NB4 (cell line): ENCODE measurements around the gene ZSWIM6.
A peak's percentile ranks its signal among the peaks of the same experiment; 100 is the strongest.

ENCODE experiments used
- DNase-seq: peaks from one replicate; pipeline ENCODE4 v3.0.0; 2010; ENCODE audit warnings: low read depth
- H3K4me3 ChIP-seq: one replicate; pipeline ENCODE4 v1.5.1; 2011; ENCODE audit warnings: mild to moderate bottlenecking, low read depth, low read length, moderate library complexity
- MYC ChIP-seq: IDR thresholded peaks from 2 replicates; pipeline ENCODE4 v1.6.1; 2011; ENCODE audit warnings: low read depth, low read length
- POLR2A ChIP-seq: IDR thresholded peaks from 2 replicates; pipeline ENCODE4 v1.6.1; 2011; ENCODE audit warnings: mild to moderate bottlenecking; ENCODE audit not compliant: insufficient read length; ENCODE audit errors: extremely low read depth
- TF ChIP-seq, protein P1 (sequence below): IDR thresholded peaks from 2 replicates; pipeline ENCODE4 v1.6.1; 2011; ENCODE audit warnings: low read depth, low read length
- TF ChIP-seq, protein P2 (sequence below): IDR thresholded peaks from one replicate; pipeline ENCODE4 v1.5.1; 2012; ENCODE audit warnings: low read depth, low read length

ZSWIM6 gene

DNA sequence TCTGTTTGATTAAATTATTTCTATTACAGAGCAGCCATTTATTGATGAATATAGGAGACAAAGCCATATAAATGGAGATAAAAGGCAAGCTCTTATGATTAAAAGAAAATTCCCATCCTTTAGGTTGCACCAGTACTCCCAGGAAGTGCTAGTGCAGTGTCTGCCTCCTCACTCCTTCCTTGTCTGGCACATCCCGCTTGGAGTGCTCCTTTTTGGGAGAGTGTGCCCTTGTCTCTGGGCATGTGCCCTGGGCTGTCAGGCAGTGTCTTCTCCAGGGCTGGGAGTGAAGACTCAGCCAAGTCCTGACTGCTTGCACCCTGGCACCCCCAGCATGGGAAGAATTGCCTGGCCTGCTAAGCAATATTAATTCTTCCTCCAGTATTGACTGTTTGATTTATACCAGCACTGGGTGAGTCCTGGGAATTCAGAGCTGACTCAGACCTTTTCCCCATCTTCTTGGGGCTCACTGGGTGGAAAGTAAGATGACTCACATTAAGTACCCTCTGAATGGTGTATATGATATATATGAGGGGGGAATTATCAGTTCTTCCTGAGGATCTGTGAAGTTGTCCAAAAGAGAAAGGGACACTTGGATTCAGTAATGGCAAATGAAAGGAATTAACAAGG lies 62.1 kb downstream of the ZSWIM6 start:
- no peak overlapping the region for H3K4me3 ChIP-seq
- DNase-seq, result no peak
- TF ChIP-seq MYC (no peak), POLR2A (no peak)
- TF ChIP-seq, protein P1, sequence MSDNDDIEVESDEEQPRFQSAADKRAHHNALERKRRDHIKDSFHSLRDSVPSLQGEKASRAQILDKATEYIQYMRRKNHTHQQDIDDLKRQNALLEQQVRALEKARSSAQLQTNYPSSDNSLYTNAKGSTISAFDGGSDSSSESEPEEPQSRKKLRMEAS, result no peak
- TF ChIP-seq, protein P2, sequence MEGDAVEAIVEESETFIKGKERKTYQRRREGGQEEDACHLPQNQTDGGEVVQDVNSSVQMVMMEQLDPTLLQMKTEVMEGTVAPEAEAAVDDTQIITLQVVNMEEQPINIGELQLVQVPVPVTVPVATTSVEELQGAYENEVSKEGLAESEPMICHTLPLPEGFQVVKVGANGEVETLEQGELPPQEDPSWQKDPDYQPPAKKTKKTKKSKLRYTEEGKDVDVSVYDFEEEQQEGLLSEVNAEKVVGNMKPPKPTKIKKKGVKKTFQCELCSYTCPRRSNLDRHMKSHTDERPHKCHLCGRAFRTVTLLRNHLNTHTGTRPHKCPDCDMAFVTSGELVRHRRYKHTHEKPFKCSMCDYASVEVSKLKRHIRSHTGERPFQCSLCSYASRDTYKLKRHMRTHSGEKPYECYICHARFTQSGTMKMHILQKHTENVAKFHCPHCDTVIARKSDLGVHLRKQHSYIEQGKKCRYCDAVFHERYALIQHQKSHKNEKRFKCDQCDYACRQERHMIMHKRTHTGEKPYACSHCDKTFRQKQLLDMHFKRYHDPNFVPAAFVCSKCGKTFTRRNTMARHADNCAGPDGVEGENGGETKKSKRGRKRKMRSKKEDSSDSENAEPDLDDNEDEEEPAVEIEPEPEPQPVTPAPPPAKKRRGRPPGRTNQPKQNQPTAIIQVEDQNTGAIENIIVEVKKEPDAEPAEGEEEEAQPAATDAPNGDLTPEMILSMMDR, result no peak

DNA sequence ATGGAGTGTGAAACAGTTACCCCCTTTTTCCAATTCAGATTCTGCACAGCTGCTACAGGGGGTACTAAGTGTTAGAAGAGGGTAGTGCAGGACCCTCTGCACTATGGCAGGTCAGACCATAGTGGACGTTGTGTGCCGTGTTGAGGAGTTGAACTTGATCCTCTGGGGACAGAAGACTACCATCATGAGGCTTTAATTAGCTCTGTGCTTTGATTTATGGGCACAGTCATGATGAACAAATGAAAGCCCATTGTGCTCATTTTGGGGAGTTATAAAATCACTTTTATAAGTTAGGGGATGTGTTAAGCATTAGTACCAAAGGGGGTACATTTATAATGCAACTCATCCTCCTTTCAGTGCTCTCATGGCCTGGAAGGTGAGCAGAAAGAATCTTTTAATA lies 62.7 kb downstream of the ZSWIM6 start:
- no peak overlapping the region for H3K4me3 ChIP-seq
- DNase-seq, result no peak
- TF ChIP-seq, protein P1, result no peak
- TF ChIP-seq MYC, result no peak
- TF ChIP-seq POLR2A, result no peak
- TF ChIP-seq, protein P2, result no peak

DNA sequence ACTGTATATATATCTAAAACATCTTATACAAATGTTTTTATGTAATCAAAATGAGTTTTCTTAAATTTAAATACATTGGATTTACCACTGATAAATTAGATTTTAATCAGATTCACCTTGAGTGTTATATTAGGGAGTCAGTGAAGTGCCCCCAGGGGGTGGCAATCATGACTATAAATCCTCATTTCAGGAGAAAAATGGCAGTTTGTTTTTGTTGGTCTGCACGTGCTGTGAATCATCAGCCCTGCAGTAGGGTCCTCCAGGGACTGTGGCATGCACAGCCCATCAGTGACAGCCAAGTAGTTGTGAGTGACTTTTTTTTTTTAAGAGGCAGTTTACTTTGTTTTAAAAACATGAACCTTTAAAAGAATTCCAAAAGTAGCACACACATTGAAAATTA lies 65.2 kb downstream of the ZSWIM6 start:
- no peak overlapping the region for H3K4me3 ChIP-seq
- DNase-seq, result peak; percentile 55
- TF ChIP-seq, protein P1, result peak; percentile 67
- TF ChIP-seq, protein P2, result no peak
- no peak for TF ChIP-seq POLR2A
- 0 out of 2 replicates have a peak, but pooled peaks have one; percentile 13 for TF ChIP-seq MYC

DNA sequence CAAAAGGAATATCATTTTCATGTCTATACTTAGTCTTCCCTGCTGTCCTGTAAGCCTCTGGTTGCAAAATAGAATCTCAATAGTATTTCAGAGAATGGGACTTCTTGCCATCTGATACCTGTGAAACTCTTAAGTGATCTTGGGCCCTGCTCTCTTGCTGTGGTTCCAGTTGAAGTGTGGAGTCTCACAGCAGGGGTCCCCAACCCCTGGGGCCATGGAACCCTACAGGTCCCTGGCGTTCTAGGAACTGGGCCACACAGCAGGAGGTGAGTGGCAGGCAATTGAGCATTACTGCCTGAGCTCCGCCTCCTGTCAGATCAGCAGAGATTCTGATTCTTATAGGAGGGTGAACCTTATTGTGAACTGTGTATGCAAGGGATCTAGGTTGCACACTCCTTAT lies 65.9 kb downstream of the ZSWIM6 start:
- TF ChIP-seq, protein P1, result no peak
- TF ChIP-seq POLR2A, result no peak
- TF ChIP-seq, protein P2, result no peak
- no peak for DNase-seq
- no peak overlapping the region for H3K4me3 ChIP-seq

DNA sequence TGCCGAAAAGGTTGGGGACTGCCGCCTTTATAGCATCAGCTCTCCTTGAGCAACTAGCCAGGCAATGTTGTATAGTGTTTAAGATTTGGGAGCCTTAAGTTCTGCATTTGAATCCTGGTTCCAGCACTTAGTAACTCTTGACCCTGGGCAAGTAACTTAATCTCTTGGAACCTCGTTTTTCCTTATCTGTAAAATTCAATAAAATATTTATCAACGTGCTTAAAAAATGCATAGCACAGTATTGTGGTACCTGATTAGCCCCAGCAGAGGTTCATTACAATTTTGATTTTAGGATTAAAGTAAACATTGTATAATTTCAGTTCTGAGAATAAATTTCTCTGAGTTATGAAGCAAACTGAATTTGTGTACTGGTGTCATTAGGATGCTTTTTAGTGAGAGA lies 66.4 kb downstream of the ZSWIM6 start:
- TF ChIP-seq, protein P1, result no peak
- TF ChIP-seq MYC, result no peak
- no peak for TF ChIP-seq POLR2A
- TF ChIP-seq, protein P2, result no peak
- DNase-seq, result no peak
- no peak overlapping the region for H3K4me3 ChIP-seq

DNA sequence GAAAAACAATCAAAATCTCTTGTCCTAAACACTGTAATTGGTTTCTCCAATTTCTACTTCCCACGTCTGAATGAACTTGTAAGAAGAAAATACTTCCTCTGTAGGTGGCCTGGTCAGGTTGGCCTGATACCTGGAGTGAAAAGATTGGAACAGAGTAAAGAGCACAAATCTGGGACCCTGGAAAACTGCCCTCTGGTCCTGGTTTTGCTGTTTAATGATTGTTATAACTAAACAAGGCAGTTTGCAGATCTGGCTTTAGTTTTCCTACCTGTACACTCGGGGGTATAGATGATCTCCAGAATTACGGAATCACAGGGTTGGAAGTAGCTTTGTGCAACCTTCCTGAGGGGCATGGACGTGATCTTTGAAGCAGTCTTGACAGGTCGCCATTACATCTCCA lies 67.6 kb downstream of the ZSWIM6 start:
- TF ChIP-seq, protein P2, result no peak
- TF ChIP-seq, protein P1, result no peak
- TF ChIP-seq POLR2A (no peak), MYC (no peak)
- DNase-seq, result no peak
- H3K4me3 ChIP-seq, result no peak overlapping the region
